ENCODE data around the gene NUMA1.

NUMA1 gene

DNA sequence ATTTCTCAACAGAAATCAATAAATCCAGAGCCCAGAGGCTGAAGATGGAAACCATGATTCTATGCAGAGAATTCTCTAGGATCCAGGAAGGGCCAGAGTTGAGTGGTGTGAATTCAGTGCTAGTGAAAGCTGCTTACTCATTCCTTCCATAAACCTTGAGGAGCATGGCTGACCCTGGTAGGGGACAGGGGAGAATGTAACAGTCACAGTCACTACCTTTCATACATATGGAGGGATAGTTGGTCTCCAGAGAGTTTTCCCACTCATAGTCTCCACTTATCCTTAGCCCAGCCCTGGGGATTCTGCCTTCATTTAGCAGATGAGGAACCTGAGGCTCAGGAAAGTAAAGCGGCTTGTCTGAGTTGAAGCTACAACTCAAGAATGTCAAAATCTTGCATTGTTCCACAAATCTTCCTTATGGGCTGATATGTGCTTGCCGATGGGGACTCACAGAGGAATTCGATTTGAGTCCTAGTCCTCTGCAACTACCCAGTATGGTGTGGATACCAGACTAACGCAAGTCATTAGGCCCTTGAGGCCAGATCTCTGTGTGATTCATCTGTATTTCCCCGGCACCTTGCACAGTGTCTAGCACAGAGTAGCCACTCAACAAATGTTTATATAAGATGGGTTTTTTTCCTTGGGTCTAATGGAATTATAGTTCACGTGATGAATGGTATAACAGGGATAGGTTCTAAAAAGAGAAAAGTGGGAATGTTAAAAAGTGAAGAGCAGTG lies 35.8 kb upstream of the NUMA1 start:
- Histone ChIP-seq H3K9me3 (ENCODE audit: control insufficient read depth in 1 of 2, low read length in 2 of 2) (no peaks in the 10 kb centered on the region), H3K27ac (ENCODE audit: low read length) (no peak overlapping the region), H3K36me3 (ENCODE audit: control insufficient read depth in 1 of 2, insufficient read depth in 2 of 2, low read length in 2 of 2) (peaks cover 0 to 6% of the 10 kb centered on the region in 2 donors), H3K27me3 (ENCODE audit: low read depth, low read length) (no peaks in the 10 kb centered on the region), H3K4me3 (ENCODE audit: low read depth in 1 of 2, low read length in 2 of 2) (no peak overlapping the region), H3K4me1 (ENCODE audit: control insufficient read depth in 1 of 2, insufficient read depth in 2 of 2, low read length in 2 of 2) (peaks cover 6% of the 10 kb centered on the region in 2 donors)

DNA sequence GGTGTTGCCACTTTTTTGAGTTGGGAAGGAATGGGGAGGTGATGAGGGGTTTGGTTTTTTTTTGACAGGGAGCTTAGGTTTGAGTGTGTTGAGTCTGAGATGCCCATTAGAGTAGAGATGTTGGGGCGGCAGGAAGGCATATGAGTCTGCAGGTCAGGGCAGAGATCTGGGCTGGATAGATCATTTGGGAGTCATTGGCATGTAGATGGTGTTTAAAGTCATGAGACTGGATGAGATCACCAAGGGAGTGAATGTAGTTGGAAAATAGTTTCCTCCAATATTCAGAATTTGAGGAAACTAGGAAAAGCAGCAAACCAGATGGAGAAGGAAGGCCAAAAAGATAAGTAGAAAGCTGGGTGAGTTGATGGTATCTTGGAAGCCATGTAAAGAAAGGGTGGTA lies 34.2 kb upstream of the NUMA1 start:
- Histone ChIP-seq H3K27ac (ENCODE audit: low read length) (no peak overlapping the region), H3K36me3 (ENCODE audit: control insufficient read depth in 1 of 2, insufficient read depth in 2 of 2, low read length in 2 of 2) (peaks cover 0 to 11% of the 10 kb centered on the region in 2 donors), H3K4me3 (ENCODE audit: low read depth in 1 of 2, low read length in 2 of 2) (no peak overlapping the region), H3K9me3 (ENCODE audit: control insufficient read depth in 1 of 2, low read length in 2 of 2) (no peaks in the 10 kb centered on the region), H3K27me3 (ENCODE audit: low read depth, low read length) (no peaks in the 10 kb centered on the region), H3K4me1 (ENCODE audit: control insufficient read depth in 1 of 2, insufficient read depth in 2 of 2, low read length in 2 of 2) (peaks cover 6% of the 10 kb centered on the region in 2 donors)

DNA sequence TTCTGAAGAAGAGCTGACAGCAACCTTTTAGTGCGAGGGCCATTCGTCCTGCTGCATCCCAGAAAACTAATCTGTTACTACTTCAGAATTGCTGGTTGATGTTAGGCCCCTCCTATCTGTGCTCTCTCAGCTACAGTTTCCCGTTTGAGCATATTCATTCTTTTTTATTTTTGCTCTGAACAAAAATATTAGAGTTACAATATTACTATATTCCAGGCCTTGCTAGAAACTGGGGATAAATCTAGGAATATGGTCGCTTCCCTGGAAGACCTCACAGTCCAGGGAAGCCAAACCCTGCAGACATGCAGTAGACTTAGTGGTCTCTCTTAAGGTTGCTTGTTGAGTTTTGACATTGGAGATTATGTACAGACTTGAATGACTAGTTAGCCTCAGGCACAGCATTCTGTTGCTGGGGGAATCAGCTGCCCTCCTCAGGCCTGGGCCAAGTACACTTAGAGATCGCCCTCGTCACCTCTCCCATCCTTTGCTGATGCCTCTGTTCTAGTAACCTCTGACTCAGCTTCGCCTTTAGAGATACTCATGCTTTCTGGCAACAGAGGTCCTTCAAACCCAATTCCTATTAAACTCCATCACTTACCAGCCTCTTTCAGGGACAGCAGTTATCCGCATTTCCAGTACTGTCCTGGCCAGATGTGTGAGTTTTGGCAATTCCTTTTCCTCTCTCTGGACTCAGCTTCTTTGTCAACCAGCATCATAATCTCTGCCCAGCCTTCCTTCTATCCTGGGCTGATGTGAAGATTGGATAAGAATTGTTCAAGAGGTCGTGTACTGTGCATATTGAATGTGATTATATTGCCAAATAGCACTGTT lies 32.9 kb upstream of the NUMA1 start:
- H3K27me3 ChIP-seq (ENCODE audit: low read depth, low read length): no peaks in the 10 kb centered on the region
- H3K4me3 ChIP-seq (ENCODE audit: low read depth in 1 of 2, low read length in 2 of 2): peak overlapping the region; percentile 61 to 87
- peaks cover 0 to 15% of the 10 kb centered on the region in 2 donors for H3K36me3 ChIP-seq (ENCODE audit: control insufficient read depth in 1 of 2, insufficient read depth in 2 of 2, low read length in 2 of 2)
- H3K4me1 ChIP-seq (ENCODE audit: control insufficient read depth in 1 of 2, insufficient read depth in 2 of 2, low read length in 2 of 2): peaks cover 6% of the 10 kb centered on the region in 2 donors
- no peaks in the 10 kb centered on the region for H3K9me3 ChIP-seq (ENCODE audit: control insufficient read depth in 1 of 2, low read length in 2 of 2)
- peak overlapping the region; percentile 100 for H3K27ac ChIP-seq (ENCODE audit: low read length)

DNA sequence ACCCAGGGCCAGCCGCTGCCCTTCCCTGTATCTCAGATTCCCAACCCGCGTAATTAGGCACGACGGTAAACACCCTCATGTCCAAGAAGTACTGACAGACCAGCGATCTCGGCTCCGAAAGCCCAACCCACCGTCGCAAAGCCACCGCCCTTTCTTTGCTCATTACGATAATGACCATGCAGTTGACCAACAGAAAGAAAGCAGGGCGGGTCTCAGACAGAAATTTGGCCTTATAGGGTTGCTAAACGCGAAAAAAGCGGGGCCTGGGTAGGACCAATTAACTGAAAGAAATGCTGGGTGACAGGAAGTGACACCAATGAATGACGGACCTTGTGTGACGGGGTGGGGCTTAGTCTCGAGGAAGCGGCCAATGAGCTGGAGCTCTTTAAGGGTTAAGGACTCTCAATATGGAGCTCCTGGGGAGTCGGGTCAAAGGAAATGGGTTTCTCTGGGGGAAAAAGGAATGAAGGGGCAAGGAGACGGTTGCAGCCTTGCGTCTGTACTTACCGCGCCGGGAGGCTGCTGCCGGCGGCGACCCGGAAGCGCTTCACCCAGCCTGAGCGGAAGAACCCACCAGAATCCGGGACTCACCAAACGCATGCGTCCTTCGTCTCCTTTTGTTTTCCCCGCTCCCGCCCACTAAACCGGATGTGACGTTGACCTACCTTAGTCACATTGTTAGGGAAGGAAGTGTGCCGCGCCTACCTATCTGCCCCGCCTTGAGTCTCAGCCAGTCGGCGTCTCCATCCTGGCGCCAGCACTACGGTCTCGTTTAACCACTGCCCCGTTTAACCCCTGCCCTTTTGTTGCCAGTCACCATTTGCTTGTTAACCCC lies 32.0 kb upstream of the NUMA1 start, which contains the start of gene ANAPC15:
TSS of gene ANAPC15 (minus strand) at position 553 of the 835 bp plus-strand sequence. CDS start 1,419 bp downstream, outside the sequence.
- Histone ChIP-seq H3K36me3 (ENCODE audit: control insufficient read depth in 1 of 2, insufficient read depth in 2 of 2, low read length in 2 of 2) (peaks cover 2 to 15% of the 10 kb centered on the region in 2 donors), H3K4me3 (ENCODE audit: low read depth in 1 of 2, low read length in 2 of 2) (peak within 1 kb of the TSS; percentile 61 to 87), H3K9me3 (ENCODE audit: control insufficient read depth in 1 of 2, low read length in 2 of 2) (no peaks in the 10 kb centered on the region), H3K27me3 (ENCODE audit: low read depth, low read length) (no peaks in the 10 kb centered on the region), H3K27ac (ENCODE audit: low read length) (peak within 1 kb of the TSS; percentile 100), H3K4me1 (ENCODE audit: control insufficient read depth in 1 of 2, insufficient read depth in 2 of 2, low read length in 2 of 2) (peaks cover 6% of the 10 kb centered on the region in 2 donors)

DNA sequence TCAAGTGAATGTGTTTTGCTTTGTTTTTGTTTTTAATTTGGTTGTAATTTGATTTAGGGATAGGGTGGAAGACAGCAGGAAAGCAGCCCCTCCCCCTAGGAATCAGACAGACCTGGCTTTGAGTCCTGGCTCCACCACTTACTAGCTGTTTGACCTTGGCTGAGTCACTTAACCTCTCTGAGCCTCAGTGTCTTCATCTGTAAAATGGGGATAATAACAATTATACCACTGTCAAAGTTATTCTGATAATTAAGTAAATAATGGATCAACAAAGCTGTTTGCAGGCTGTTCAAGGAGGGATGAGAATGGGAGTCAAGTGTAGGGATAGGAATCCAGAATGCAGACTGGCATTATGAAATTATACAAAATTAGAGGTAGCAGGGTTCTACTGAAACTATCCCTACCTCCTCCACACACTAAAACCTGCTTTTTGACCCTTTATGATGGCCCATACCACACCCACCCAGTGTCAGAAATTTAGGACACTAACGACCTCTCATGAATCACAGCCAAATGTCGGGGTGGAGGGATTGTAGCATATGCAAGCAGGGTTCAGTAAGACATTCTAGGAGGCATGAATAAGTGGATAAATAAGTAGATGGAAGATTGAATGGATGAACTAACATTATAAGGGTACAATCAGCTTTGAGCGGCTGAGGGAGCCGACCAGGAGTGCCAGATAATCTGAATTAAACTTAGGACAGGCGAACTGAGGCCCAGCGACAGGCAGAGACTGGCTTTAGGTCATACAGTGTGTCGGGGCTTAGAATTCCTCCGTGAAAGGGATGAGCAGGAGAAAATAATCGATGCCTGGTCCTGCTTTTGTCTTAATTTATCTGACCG lies 31.2 kb upstream of the NUMA1 start:
- peak overlapping the region; percentile 61 to 87 for H3K4me3 ChIP-seq (ENCODE audit: low read depth in 1 of 2, low read length in 2 of 2)
- no peaks in the 10 kb centered on the region for H3K9me3 ChIP-seq (ENCODE audit: control insufficient read depth in 1 of 2, low read length in 2 of 2)
- H3K36me3 ChIP-seq (ENCODE audit: control insufficient read depth in 1 of 2, insufficient read depth in 2 of 2, low read length in 2 of 2): peaks cover 3 to 15% of the 10 kb centered on the region in 2 donors
- peak overlapping the region; percentile 100 for H3K27ac ChIP-seq (ENCODE audit: low read length)
- peaks cover 6% of the 10 kb centered on the region in 2 donors for H3K4me1 ChIP-seq (ENCODE audit: control insufficient read depth in 1 of 2, insufficient read depth in 2 of 2, low read length in 2 of 2)
- no peaks in the 10 kb centered on the region for H3K27me3 ChIP-seq (ENCODE audit: low read depth, low read length)

DNA sequence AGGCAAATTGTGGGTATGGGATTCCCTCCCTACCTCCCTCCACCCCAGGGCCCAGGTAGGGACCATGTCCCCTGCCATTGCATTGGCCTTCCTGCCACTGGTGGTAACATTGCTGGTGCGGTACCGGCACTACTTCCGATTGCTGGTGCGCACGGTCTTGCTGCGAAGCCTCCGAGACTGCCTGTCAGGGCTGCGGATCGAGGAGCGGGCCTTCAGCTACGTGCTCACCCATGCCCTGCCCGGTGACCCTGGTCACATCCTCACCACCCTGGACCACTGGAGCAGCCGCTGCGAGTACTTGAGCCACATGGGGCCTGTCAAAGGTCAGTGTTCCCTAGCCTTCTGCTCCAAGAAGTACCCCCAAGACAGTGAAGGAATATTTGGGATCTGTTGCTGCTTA lies 25.5 kb upstream of the NUMA1 start, which contains the start of gene TOMT:
TSS of gene TOMT (plus strand) at position 37 of the 400 bp plus-strand sequence. CDS start at position 65, 28 bp downstream.
- H3K27ac ChIP-seq (ENCODE audit: low read length): no peak within 1 kb of the TSS
- no peak within 1 kb of the TSS for H3K4me3 ChIP-seq (ENCODE audit: low read depth in 1 of 2, low read length in 2 of 2)
- peaks cover 15 to 22% of the 10 kb centered on the region in 2 donors for H3K4me1 ChIP-seq (ENCODE audit: control insufficient read depth in 1 of 2, insufficient read depth in 2 of 2, low read length in 2 of 2)
- no peaks in the 10 kb centered on the region for H3K27me3 ChIP-seq (ENCODE audit: low read depth, low read length)
- peaks cover 3 to 9% of the 10 kb centered on the region in 2 donors for H3K36me3 ChIP-seq (ENCODE audit: control insufficient read depth in 1 of 2, insufficient read depth in 2 of 2, low read length in 2 of 2)
- H3K9me3 ChIP-seq (ENCODE audit: control insufficient read depth in 1 of 2, low read length in 2 of 2): no peaks in the 10 kb centered on the region

DNA sequence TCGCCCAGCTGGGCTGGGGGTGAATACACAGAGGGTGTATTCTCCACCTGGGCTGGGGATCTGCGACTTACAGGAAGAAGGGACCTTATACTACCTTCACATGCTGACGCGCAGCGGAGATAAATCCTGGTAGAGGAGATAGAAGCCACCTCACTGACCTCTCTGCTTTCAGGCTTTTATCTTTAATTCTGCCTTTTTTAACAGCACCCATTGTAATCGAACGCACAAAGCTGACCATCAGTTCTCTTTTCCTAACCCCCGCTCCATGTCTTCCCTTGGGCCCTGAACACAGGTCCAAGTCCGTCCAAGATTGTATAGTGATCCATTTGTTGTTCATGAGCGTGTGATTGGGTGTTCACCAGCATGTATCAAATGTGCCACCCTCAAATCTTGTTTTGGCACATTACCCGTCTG lies 23.4 kb upstream of the NUMA1 start:
- H3K36me3 ChIP-seq (ENCODE audit: control insufficient read depth in 1 of 2, insufficient read depth in 2 of 2, low read length in 2 of 2): peaks cover 5 to 15% of the 10 kb centered on the region in 2 donors
- no peaks in the 10 kb centered on the region for H3K9me3 ChIP-seq (ENCODE audit: control insufficient read depth in 1 of 2, low read length in 2 of 2)
- H3K27ac ChIP-seq (ENCODE audit: low read length): peak overlapping the region; percentile 83
- H3K4me1 ChIP-seq (ENCODE audit: control insufficient read depth in 1 of 2, insufficient read depth in 2 of 2, low read length in 2 of 2): peaks cover 16 to 41% of the 10 kb centered on the region in 2 donors
- H3K27me3 ChIP-seq (ENCODE audit: low read depth, low read length): no peaks in the 10 kb centered on the region
- peak overlapping the region; percentile 67 to 88 for H3K4me3 ChIP-seq (ENCODE audit: low read depth in 1 of 2, low read length in 2 of 2)

DNA sequence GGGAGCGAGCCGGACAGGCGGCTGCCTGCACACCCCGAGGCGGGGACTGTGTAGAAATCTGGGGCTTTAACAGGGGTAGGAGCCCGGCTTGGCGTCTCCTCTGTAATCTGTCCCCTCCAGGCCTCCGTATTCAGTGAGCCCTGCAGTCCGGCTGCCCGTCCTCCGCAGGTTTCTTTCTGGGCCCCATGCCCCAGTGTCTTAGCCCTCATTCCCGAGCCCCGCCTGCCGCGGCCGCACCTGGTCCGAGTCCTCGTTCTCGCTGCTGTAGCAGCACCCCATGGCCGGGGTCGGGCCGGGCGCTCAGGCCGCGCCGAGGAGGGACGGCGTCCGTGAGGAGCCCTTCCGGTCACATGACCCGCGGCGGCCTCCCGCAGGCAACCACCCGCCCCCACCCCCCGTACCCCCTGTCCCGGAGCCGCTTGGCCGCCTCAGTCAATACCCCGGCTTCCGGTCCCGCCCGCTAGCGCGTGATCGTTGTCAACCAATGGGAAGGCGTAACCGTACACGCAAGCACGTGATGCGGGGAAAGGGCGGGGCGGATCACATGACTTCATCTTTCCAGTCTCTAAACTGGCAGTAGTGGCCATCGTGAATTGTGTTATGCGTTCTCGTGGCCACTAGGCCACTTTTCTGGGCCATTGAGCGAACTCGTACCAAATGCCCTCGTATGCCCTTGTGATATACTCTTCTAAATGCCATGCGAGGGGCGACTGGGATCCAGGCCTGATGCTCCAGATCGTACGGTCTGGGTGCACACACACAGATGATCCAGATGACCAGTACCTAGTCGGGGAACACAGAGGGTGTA lies 22.8 kb upstream of the NUMA1 start, which contains the start of gene LAMTOR1:
TSS of gene LAMTOR1 (minus strand) at position 352 of the 808 bp plus-strand sequence. CDS start at position 279, 73 bp downstream.
- no peaks in the 10 kb centered on the region for H3K9me3 ChIP-seq (ENCODE audit: control insufficient read depth in 1 of 2, low read length in 2 of 2)
- peak within 1 kb of the TSS; percentile 88 to 96 for H3K4me3 ChIP-seq (ENCODE audit: low read depth in 1 of 2, low read length in 2 of 2)
- peak within 1 kb of the TSS; percentile 95 for H3K27ac ChIP-seq (ENCODE audit: low read length)
- peaks cover 11 to 21% of the 10 kb centered on the region in 2 donors for H3K36me3 ChIP-seq (ENCODE audit: control insufficient read depth in 1 of 2, insufficient read depth in 2 of 2, low read length in 2 of 2)
- peaks cover 16 to 42% of the 10 kb centered on the region in 2 donors for H3K4me1 ChIP-seq (ENCODE audit: control insufficient read depth in 1 of 2, insufficient read depth in 2 of 2, low read length in 2 of 2)
- no peaks in the 10 kb centered on the region for H3K27me3 ChIP-seq (ENCODE audit: low read depth, low read length)

DNA sequence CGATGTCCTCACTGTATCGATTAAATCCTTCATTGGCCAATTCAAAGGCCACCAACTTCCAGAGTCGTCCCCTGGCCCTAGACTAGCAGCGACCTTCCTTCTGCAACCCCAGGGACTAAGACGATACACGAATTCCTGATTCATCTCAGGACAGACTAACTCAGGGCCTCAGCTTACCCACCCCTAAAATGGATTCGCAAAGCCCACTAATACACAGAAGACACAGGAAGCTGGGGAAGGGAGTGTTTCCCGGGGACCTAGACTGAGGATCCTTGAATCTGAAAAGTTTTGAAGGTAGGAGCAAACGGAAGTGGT lies 22.2 kb upstream of the NUMA1 start:
- H3K27me3 ChIP-seq (ENCODE audit: low read depth, low read length): no peaks in the 10 kb centered on the region
- peak overlapping the region; percentile 88 to 96 for H3K4me3 ChIP-seq (ENCODE audit: low read depth in 1 of 2, low read length in 2 of 2)
- no peaks in the 10 kb centered on the region for H3K9me3 ChIP-seq (ENCODE audit: control insufficient read depth in 1 of 2, low read length in 2 of 2)
- H3K36me3 ChIP-seq (ENCODE audit: control insufficient read depth in 1 of 2, insufficient read depth in 2 of 2, low read length in 2 of 2): peaks cover 17 to 27% of the 10 kb centered on the region in 2 donors
- peak overlapping the region; percentile 95 for H3K27ac ChIP-seq (ENCODE audit: low read length)
- H3K4me1 ChIP-seq (ENCODE audit: control insufficient read depth in 1 of 2, insufficient read depth in 2 of 2, low read length in 2 of 2): peaks cover 16 to 42% of the 10 kb centered on the region in 2 donors

Measured in muscle layer of duodenum (tissue), 2 donors.